ENCODE data around the gene CHRNA4. TPM values are rescaled to one million over a fixed set of nuclear protein-coding genes. Genes with fewer than 3 reads are reported as not detected.

The CHRNA4 gene
- total and polyA plus RNA-seq, 9 of the 15 experiments (the other 6 are each of a cell fraction or from before 2014, with no cell fraction given), result not detected

- no peak overlapping the region for H3K9ac ChIP-seq (ENCODE audit: insufficient read depth in 1 of 2, low read depth in 2 of 2, low read length in 2 of 2)
- TF ChIP-seq ZNF121 (CRISPR knock-in tag; conservative IDR thresholded peaks at IDR 0.05) (peak; percentile 93), CBFA2T2 (conservative IDR thresholded peaks at IDR 0.05) (no peak)
- peaks cover 5% of the 10 kb centered on the region; the same call in 1 of the 2 replicates for H4K20me1 ChIP-seq (replicated peaks; ENCODE audit: control insufficient read depth, insufficient read depth, low read length)
- CTCF ChIA-PET (ENCODE audit: low intra/inter-chr PET ratio), result interaction anchor here (0.6 kb wide), 1 partner anchor 8 kb away, joined by 3 read pairs; no protein-coding TSS in a partner anchor
- DNase-seq (ENCODE audit: extremely low read depth in 1 of 4, low spot score in 3 of 4) (no peak), ATAC-seq (no peak), FAIRE-seq (no peak)
- H3K9me3 ChIP-seq (replicated peaks; ENCODE audit: control insufficient read depth, insufficient read depth, low read depth, low read length), result no peaks in the 10 kb centered on the region
- H3K36me3 ChIP-seq (ENCODE audit: control insufficient read depth, insufficient read depth, low read length), result no peaks in the 10 kb centered on the region
- no TSS peak for BruUV-seq (replicated peaks)
- H3K4me1 ChIP-seq (replicated peaks in 1 of 2; ENCODE audit: control insufficient read depth in 2 of 2, insufficient read depth in 2 of 2, low read length in 2 of 2), result peaks cover 0 to 42% of the 10 kb centered on the region in 2 experiments; a peak in 2 of 5 replicates
- no peaks in the 10 kb centered on the region for H3K9me1 ChIP-seq (ENCODE audit: control insufficient read depth, insufficient read depth, low read length)
- in situ Hi-C loops (cut with MboI) (no loop called here), intact Hi-C loops (cut with micrococcal nuclease) (no loop called here)
- 2% methylated on average over 6 of the region's 6 CpGs for WGBS (ENCODE audit: insufficient coverage, low coverage, missing lambda C conversion rate)
- no peak overlapping the region for H2AFZ ChIP-seq (ENCODE audit: low read depth, low read length)
- no peak overlapping the region for H3K4me3 ChIP-seq
- H3K79me2 ChIP-seq (ENCODE audit: control insufficient read depth, insufficient read depth, low read length), result no peaks in the 10 kb centered on the region
- no peak overlapping the region for H3K4me2 ChIP-seq (ENCODE audit: insufficient read depth, low read length)
- POLR2A ChIA-PET, result interaction anchor here (0.6 to 1.1 kb wide), 3 partner anchors 13 to 178 kb away, joined by 3 to 5 read pairs (median 4); no protein-coding TSS in a partner anchor
- H3K27ac ChIP-seq (ENCODE audit: extremely low read depth, low read depth, low read length), result no peak overlapping the region
- H3K27me3 ChIP-seq (ENCODE audit: control insufficient read depth in 2 of 2, insufficient read depth in 2 of 2, low read length in 2 of 2), result peaks cover 4 to 65% of the 10 kb centered on the region in 2 experiments; a peak in 3 of 5 replicates
Measured at GRCh38 chr20:63317061-63317460, 44.1 kb downstream of the CHRNA4 start.

DNA sequence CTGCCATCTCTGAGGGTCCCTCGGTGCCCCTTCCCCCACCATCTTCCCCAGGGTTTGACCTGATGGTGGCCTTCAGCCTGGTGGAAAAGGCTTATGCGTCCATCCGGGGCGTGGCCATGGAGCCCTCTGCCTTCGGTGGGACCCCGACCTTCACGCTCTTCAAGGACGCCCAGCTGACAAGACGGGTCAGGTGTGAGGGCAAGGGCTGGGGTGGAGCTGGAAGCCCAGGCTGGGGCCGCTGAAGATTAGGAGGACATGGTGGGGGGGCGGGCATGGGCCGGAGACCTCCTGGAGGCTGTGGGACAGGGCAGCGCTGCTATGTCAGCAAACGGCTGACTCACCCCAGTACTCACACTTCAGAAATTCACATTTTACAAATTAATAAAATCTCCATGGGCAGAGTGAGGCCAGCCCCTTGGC lies 44.6 kb downstream of the CHRNA4 start:
- Histone ChIP-seq H3K9me3 (replicated peaks; ENCODE audit: control insufficient read depth, insufficient read depth, low read depth, low read length) (no peaks in the 10 kb centered on the region), H3K27me3 (ENCODE audit: control insufficient read depth in 2 of 2, insufficient read depth in 2 of 2, low read length in 2 of 2) (peaks cover 4 to 61% of the 10 kb centered on the region in 2 experiments; a peak in 3 of 5 replicates), H3K27ac (ENCODE audit: extremely low read depth, low read depth, low read length) (no peak overlapping the region), H2AFZ (ENCODE audit: low read depth, low read length) (no peak overlapping the region), H4K20me1 (replicated peaks; ENCODE audit: control insufficient read depth, insufficient read depth, low read length) (peaks cover 5% of the 10 kb centered on the region; the same call in 1 of the 2 replicates), H3K4me2 (ENCODE audit: insufficient read depth, low read length) (no peak overlapping the region), H3K9ac (ENCODE audit: insufficient read depth in 1 of 2, low read depth in 2 of 2, low read length in 2 of 2) (no peak overlapping the region), H3K36me3 (ENCODE audit: control insufficient read depth, insufficient read depth, low read length) (no peaks in the 10 kb centered on the region), H3K9me1 (ENCODE audit: control insufficient read depth, insufficient read depth, low read length) (no peaks in the 10 kb centered on the region), H3K79me2 (ENCODE audit: control insufficient read depth, insufficient read depth, low read length) (no peaks in the 10 kb centered on the region), H3K4me3 (no peak overlapping the region), H3K4me1 (replicated peaks in 1 of 2; ENCODE audit: control insufficient read depth in 2 of 2, insufficient read depth in 2 of 2, low read length in 2 of 2) (peaks cover 0 to 46% of the 10 kb centered on the region in 2 experiments; a peak in 2 of 5 replicates)
- WGBS (ENCODE audit: insufficient coverage, low coverage, missing lambda C conversion rate), result 3% methylated on average over 10 of the region's 14 CpGs
- TF ChIP-seq SP2 (IDR thresholded peaks at IDR 0.05; ENCODE audit: extremely low read depth, low read depth, low read length, poor library complexity, severe bottlenecking) (no peak), ERF (CRISPR knock-in tag; IDR thresholded peaks at IDR 0.05) (no peak), RBBP5 (IDR thresholded peaks at IDR 0.05; ENCODE audit: borderline replicate concordance, insufficient read depth, low read length, poor library complexity, severe bottlenecking) (no peak), NFRKB (IDR thresholded peaks at IDR 0.05; ENCODE audit: low read depth) (no peak), ZNF507 (tag; conservative IDR thresholded peaks at IDR 0.05) (no peak)
- TF ChIP-seq, protein P1, sequence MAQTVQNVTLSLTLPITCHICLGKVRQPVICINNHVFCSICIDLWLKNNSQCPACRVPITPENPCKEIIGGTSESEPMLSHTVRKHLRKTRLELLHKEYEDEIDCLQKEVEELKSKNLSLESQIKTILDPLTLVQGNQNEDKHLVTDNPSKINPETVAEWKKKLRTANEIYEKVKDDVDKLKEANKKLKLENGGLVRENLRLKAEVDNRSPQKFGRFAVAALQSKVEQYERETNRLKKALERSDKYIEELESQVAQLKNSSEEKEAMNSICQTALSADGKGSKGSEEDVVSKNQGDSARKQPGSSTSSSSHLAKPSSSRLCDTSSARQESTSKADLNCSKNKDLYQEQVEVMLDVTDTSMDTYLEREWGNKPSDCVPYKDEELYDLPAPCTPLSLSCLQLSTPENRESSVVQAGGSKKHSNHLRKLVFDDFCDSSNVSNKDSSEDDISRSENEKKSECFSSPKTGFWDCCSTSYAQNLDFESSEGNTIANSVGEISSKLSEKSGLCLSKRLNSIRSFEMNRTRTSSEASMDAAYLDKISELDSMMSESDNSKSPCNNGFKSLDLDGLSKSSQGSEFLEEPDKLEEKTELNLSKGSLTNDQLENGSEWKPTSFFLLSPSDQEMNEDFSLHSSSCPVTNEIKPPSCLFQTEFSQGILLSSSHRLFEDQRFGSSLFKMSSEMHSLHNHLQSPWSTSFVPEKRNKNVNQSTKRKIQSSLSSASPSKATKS (CRISPR knock-in tag; IDR thresholded peaks at IDR 0.05), result no peak
- TF ChIP-seq, protein P2, sequence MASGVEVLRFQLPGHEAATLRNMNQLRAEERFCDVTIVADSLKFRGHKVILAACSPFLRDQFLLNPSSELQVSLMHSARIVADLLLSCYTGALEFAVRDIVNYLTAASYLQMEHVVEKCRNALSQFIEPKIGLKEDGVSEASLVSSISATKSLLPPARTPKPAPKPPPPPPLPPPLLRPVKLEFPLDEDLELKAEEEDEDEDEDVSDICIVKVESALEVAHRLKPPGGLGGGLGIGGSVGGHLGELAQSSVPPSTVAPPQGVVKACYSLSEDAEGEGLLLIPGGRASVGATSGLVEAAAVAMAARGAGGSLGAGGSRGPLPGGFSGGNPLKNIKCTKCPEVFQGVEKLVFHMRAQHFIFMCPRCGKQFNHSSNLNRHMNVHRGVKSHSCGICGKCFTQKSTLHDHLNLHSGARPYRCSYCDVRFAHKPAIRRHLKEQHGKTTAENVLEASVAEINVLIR (CRISPR knock-in tag; IDR thresholded peaks at IDR 0.05), result no peak
- CTCF ChIA-PET (ENCODE audit: low intra/inter-chr PET ratio), result interaction anchor here (0.6 kb wide), 1 partner anchor 9 kb away, joined by 3 read pairs; no protein-coding TSS in a partner anchor
- DNase-seq (ENCODE audit: extremely low read depth in 1 of 4, low spot score in 3 of 4), result no peak
- in situ Hi-C loops (cut with MboI) (no loop called here), intact Hi-C loops (cut with micrococcal nuclease) (no loop called here)
- BruUV-seq (replicated peaks), result no TSS peak
- POLR2A ChIA-PET, result interaction anchor here (0.6 to 1.1 kb wide), 3 partner anchors 14 to 177 kb away, joined by 3 to 5 read pairs (median 4); no protein-coding TSS in a partner anchor
- ATAC-seq, result no peak
- FAIRE-seq, result no peak

Measured in K562 (cell line).